K562 (cell line): ENCODE results near the gene PACSIN1. TPM values are rescaled to one million over a fixed set of nuclear protein-coding genes. Genes with fewer than 3 reads are reported as not detected.

ENCODE experiments used
- CHD7 ChIP-seq: fragments of 200-600 bp; sonication (generic); IDR thresholded peaks from one replicate; pipeline ENCODE4 v1.6.1; 2012; ENCODE audit warnings: mild to moderate bottlenecking, low read depth, low read length, inconsistent platforms
- E2F4 ChIP-seq: sonication (generic); formaldehyde crosslinking; IDR thresholded peaks from 2 replicates; pipeline ENCODE4 v1.8.0; 2022; ENCODE audit warnings: mild to moderate bottlenecking, low read depth, missing genetic modification reagents
- KDM1A ChIP-seq, 2 experiments: fragments of 450-650 bp; IDR thresholded peaks; 2 replicates each; pipeline ENCODE4 v1.6.1; 2016; ENCODE audit warnings: mild to moderate bottlenecking in 2 of 2
- PCBP2 ChIP-seq: fragments of 200-400 bp; formaldehyde crosslinking; IDR thresholded peaks from 2 replicates; pipeline ENCODE4 v1.6.1; 2018; ENCODE audit warnings: low read length, low read depth, mild to moderate bottlenecking, moderate library complexity; ENCODE audit not compliant: poor library complexity, severe bottlenecking
- PYGO2 ChIP-seq: fragments of 450-650 bp; IDR thresholded peaks from 2 replicates; pipeline ENCODE4 v1.6.1; 2016; ENCODE audit warnings: mild to moderate bottlenecking, missing genetic modification characterization, moderate library complexity, missing compliant biosample characterization
- ZNF785 ChIP-seq: fragments of 250-450 bp; sonication (Bioruptor Pico); IDR thresholded peaks from 2 replicates; pipeline ENCODE4 v1.4.0; 2020; ENCODE audit warnings: mild to moderate bottlenecking
- polyA plus RNA-seq, 8 experiments: library from polyadenylated mRNA; depleted of rRNA in 4 of 8; stranded (reverse) in 5 of 8; unstranded in 3 of 8; fragments of >200 nt; fragmentation: Nextera tagmentation in 2 of 8; fragmentation: Illumina TruSeq in 1 of 8; extraction: Ambion mirVana in 2 of 8; extraction: Trizol in 1 of 8; gene quantifications; 2 replicates each; pipeline versions ENCODE4 v1.2.1 to v1.2.3, GENCODE V29; 2011 to 2014; ENCODE audit warnings: inconsistent platforms in 1 of 8, missing spikeins in 1 of 8
- total RNA-seq, 7 experiments: library from RNA; depleted of rRNA in 6 of 7; stranded (reverse); fragments of >200 nt in 6 of 7; fragmentation: Illumina TruSeq in 2 of 7; extraction: Trizol in 2 of 7; gene quantifications; 2 replicates each; pipeline versions ENCODE4 v1.2.1 to v1.2.3, GENCODE V29; 2011 to 2021; ENCODE audit warnings: low replicate concordance in 1 of 7

Gene PACSIN1
- total and polyA plus RNA-seq, 9 of the 15 experiments (the other 6 are each of a cell fraction or from before 2014, with no cell fraction given), result 0.01 to 1.7 (median 0.45) TPM

DNA sequence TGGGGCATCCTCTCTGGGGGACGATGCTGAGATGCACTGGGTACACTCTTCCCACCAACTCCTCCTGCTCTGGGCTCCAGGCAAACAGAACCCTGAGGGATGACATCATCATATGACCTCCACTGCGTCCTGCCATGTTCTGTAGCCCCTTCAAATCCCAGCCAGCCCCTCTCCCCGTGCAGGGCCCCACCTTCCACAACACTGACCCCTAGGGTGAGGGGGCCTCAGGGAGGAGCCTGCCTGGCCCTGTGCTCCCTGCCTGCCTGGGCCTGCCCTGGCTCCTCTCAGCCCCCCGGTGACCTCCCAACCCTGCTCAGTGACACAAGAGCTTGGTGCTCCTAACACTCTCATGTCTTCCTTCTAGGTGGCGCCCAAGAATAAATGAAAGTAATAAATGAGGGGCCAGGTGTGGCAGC, 99.9 kb downstream of the PACSIN1 start (continued):
- TF ChIP-seq CHD7, result no peak
- TF ChIP-seq E2F4 (CRISPR knock-in tag), result no peak
- no peak for TF ChIP-seq PYGO2 (tag)
- no peak for TF ChIP-seq KDM1A (IDR thresholded peaks at IDR 0.05)
- TF ChIP-seq PCBP2, result no peak
- no peak for TF ChIP-seq ZNF785 (CRISPR knock-in tag)
